GM21528 (cell line): ENCODE data around the gene RPLP2.

Source experiments
- ATAC-seq: cut with Tn5 transposase; IDR thresholded peaks from one replicate; pipeline ENCODE4 v1.9.1; 2021; ENCODE audit warnings: mild to moderate bottlenecking, moderate library complexity; ENCODE audit not compliant: unreplicated experiment, low FRiP score

RPLP2 gene

DNA sequence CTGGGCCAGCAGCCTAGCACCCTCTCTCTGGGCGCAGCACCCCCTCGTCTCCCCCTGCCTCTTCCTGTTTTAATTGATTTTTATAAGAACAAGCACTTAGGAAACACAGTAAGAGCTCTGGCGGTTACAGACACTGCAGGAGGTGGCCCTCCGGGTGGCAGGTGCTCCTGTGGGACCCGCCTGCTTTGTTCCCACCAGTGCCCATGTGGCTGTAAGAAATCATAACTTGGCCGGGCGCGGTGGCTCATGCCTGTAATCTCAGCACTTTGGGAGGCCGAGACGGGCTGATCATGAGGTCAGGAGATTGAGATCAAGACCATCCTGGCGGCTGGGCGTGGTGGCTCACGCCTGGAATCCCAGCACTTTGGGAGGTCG is 51.3 kb downstream of the RPLP2 start:
- no peak for ATAC-seq

GRCh38 chr11:862081-862661 is 52.4 kb downstream of the RPLP2 start:
- no peak for ATAC-seq
